Fibroblast of skin of right biceps (primary cell): Measurements from ENCODE around the gene PRKCQ.
"Not testable (repeated sequence)": the region's sequence is repeated elsewhere in the genome, so short reads cannot be mapped to it uniquely, and the experiment has no call there.

Source experiments
- DNase-seq: peaks from one replicate; pipeline ENCODE4 v3.0.0-alpha.2; 2013

The PRKCQ gene

GRCh38 chr10:6439875-6440274, 140.2 kb downstream of the PRKCQ start:
- DNase-seq = not testable (repeated sequence)

- DNase-seq = no peak
Measured at GRCh38 chr10:6431861-6432260, 148.2 kb downstream of the PRKCQ start.

DNA sequence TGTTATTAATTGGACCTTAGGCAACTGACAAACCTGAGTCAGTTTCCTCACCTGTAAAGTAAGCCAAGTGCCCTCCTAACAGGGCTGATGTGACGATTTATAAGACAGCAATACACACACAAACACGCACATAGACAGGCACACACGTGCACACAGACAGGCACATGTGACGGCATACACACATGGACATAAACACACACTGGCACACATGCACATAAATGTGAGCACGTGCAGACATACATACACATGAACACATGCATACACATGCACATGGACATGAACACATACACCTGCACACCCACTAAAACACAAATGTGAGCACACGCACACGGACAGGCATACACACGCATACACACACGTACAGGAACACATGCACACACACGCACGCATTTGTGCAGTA, 148.9 kb downstream of the PRKCQ start:
- no peak for DNase-seq

- no peak for DNase-seq
Measured at GRCh38 chr10:6430423-6430980, 149.6 kb downstream of the PRKCQ start.

- no peak for DNase-seq
Measured at GRCh38 chr10:6427357-6427959, 152.6 kb downstream of the PRKCQ start.

DNA sequence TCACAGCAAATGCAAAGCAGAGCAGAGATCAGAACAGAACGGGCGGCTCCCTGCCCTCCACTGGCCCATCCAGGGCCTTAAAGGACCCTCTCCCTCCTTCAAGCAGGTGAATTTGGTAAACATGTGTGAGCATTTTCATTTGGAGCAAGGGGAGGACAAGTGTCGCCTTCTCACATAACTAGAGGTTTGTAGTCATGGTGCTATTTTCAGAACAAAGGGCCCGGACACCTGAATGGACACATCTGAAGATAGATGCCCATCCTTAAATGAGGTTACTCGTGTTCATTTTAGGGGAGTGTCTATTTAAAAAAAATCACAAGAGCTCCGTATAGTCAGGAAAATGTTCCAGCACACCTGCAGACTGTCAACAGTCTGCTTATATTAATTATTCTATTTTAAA, 153.8 kb downstream of the PRKCQ start:
- no peak for DNase-seq

- DNase-seq = no peak
Measured at GRCh38 chr10:6423413-6424170, 156.5 kb downstream of the PRKCQ start.

DNA sequence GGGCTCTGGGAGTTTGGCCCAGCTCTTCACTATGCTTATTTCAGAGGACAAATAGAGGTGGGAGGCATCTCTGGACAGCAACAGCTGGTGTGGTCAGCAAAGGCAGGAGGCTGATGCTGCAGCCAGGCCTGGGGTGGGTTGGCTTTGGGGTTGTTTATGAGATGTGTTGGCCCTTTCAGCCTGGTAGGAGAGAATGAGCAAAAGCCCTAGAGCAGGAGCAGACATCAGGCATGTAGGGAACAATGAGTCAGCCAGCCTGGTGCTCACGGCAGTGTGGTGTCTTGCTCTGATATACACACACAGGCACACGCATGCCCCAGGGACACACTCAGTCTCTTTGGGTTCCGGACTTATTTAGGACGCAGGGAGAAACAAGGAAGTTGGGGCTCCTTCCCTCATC, 157.1 kb downstream of the PRKCQ start:
- DNase-seq = peak; percentile 4

DNA sequence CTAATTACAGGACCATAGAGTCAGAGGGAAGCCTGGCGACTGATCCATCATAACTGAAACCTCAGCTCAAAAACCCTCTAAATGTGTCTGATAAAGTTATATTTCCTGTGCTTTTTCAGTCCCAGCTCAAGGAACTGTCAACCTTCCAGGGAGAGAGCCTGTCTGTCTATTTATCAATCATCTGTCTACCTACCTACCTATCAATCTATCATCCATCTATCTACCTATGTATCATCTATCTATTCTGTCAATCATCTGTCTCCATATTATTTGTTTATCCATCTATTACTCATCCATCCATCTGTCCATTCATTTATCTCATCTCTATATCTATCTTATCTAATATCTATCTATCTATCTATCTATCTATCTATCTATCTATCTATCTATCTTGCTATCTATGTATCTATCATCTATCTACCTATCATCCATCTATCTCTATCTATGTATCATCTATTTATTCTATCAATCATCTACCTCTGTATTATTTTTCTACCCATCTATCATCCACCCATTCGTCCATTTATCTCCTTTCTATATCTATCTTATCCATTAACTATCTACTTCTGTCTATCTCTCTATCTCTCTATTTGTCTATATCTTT, 161.4 kb downstream of the PRKCQ start:
- DNase-seq = no peak

GRCh38 chr10:6418167-6418566, 161.9 kb downstream of the PRKCQ start:
- no peak for DNase-seq

DNA sequence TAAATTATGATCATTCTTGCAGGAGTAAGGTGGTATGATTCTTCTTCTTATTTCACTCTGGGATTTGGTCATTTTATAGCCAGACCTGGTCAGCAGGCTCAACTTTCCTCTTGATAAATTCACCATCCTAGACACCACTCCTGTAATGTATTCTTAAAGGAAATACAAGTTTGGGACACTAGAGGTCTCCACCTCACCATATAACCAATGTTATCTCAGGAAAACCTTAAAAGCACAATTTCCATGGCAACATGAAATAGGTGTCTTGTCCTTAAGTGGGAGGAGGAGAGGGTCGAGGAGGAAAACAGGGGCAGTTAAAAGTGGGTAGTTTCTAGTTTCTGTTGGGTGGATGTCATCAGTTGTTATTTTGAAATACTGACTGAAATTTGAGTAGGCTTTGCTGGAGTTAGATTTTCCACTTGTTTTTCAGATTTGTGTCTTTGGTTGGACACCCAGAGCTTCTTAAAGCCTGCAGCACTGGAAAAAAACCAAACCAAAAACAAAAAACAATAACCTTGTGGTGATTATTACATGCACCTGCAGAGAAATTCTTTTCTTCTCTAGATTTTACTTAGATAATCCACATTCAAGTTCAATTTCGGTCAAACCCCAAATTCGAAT, 163.1 kb downstream of the PRKCQ start:
- peak; percentile 20 for DNase-seq

DNA sequence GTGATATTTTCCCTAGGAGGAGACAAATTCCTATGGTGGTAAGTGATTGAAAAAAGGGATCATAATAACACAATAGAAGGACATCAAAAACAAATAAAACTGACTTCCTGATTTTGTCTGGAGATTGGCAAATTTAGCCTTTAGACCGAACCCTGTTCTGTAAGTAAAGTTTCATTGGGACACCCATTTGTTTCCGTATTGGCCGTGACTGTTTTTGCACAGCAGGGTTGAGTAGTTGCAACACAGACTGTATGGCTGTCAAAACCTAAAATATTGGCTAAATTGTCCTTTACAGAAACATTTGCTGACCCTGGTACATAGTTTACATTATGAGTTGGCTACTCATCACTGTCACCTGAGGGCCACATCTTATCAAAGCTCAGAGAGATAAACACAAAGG, 168.6 kb downstream of the PRKCQ start:
- no peak for DNase-seq

GRCh38 chr10:6410830-6411229, 169.2 kb downstream of the PRKCQ start:
- no peak for DNase-seq

- no peak for DNase-seq
Measured at GRCh38 chr10:6409971-6410643, 170.0 kb downstream of the PRKCQ start.

GRCh38 chr10:6408799-6409198, 171.3 kb downstream of the PRKCQ start:
- DNase-seq = no peak

DNA sequence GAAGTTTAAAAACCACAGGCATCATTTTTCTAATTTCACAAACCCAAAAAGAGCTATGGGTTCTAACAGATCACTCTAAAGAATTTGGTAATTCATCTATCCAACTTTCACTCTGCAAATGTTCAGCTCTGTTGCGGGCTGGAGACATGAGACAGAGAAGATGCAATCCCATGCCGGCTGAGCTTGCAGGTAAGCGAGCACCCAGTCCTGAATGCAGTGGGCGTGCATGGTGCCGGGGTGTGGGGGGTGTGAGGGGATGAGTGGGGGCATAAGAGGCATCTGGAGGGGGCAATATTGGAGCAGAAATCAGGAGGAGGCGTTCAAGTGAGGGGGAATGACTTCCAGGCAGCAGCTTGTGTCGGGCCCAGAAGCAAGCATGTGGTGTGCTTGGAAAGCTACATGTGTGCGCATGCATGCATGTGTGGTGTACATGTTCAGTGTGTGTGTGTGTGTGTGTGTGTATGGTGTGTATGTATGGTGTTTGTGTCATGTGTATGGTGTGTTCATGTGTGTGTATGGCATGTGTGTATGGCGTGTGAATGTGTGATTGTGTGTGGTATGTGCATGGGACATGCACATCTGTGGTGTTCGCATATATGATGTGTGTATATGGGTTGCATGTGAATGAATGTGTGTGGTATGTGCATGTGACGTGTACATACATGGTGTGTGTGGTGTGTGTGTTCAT, 172.9 kb downstream of the PRKCQ start:
- no peak for DNase-seq

- DNase-seq = peak; percentile 40
Measured at GRCh38 chr10:6406220-6407033, 173.6 kb downstream of the PRKCQ start.

DNA sequence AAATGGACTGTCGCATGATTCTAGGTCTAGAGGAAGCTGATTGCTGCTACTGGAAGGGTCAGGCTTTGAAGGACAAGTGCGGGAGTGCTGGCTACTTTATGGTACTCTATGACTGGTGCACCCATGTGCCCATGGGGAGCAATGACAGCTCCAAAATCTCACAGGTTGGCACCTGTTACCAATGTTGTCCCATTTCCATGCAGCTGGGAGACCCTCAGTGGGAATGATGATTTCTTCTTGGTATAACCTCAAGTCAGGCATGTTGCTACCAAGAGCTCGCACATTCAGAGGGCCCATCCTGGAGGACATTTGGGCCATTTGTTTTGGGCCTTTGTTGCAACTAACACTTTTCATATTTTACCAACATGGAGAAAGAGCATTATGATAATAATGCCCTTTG, 174.4 kb downstream of the PRKCQ start:
- DNase-seq = no peak

- DNase-seq = no peak
Measured at GRCh38 chr10:6404127-6405072, 175.7 kb downstream of the PRKCQ start.

DNA sequence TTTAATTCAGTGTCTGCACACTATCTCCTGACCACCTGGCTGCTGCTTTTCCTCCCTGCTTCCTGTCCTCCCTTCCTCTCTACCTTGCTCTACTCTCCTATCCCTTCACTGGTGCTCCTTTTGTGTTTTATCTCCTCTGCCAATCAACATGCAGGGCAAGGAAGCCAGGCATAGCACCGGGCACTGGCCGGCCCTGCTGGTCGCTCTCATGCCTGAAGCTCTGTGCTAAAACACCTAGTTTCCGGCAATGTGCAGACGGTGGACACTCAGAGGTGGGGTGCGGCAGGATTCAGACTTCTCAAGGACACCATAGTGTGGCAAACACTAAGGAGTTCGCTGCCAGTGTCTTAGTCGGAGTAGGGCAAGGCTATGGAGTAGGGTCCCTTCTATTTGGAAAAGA, 177.1 kb downstream of the PRKCQ start:
- DNase-seq = no peak
